Daoy (cell line): Measurements from ENCODE around the gene BPIFB1. TPM values are rescaled to one million over a fixed set of nuclear protein-coding genes. Genes with fewer than 3 reads are reported as not detected.

ENCODE experiments used
- DNase-seq: peaks from one replicate; pipeline ENCODE4 v3.0.0-alpha.2; 2015; ENCODE audit warnings: low read depth
- total RNA-seq: library from RNA; depleted of rRNA; stranded (reverse); fragments of >200 nt; shearing (Covaris generic); gene quantifications from 2 replicates; pipeline ENCODE4 v1.2.3, GENCODE V29; 2014

Gene BPIFB1
- total RNA-seq, 1 experiment from 2014 or later, result not detected

DNA sequence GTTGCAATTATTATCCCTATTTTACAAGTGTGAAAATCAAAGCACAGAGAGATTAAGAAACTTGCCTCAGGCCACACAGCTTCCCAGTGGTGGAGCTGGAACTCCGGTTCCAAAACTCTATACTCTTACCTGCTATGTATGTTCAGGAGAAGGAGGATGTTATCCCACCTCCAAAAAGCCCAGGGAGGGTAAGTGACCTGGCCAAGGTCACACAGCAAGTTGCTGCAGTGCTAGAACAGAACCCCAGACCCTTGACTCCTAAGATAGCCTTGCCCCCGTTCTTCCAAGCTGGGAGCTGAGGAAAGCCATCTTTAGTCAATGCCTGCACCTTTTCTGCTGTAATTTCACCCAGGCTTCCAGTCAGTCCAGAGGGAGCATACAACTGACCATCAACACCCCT is 42.3 kb downstream of the BPIFB1 start:
- no peak for DNase-seq

DNA sequence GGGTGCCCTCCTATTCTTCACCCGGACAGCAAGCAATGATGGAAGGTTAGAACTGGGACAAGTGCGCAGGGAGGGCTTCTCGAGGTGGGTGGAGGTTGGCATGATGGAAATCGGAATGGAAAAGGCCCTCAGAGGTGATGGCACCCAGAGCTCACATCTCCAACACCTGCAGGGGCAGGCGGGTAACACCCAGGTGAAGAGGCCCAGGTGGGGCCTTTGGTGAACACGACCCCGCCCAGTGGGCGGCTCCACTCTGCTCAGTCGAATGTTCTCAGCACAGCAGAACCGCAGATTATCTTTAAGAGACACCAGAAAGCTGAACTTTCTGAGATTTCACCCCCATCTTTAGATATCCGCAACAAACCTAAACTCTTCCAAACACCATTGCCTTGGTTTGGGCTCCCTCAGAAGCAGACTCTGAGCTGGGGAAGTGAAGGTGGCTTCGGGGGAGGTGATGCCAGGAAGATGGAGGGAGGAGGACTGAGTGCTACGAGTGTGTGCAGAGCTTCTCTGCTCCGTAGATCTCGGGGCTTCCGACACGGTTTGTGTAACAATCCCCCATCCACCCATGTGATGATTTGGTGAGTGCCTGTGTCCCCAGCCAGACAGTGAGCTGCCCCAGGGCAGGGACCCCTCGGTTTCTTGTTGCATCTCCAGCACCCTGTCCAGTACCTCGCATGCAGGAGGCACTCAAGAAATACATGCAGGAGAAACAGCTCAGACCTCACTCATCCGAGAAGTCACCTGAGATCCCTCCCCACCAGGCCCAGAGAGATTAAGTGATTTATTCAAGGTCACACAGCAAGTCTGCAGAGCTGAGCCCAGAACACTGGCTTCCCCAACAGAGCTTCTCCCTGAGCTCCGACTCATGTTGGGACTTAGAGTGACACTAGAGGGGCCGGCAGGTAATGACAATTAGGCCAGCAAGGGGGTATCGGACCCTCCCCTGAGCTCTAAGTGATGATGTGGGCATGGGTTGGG is 45.4 kb downstream of the BPIFB1 start:
- DNase-seq, result no peak

DNA sequence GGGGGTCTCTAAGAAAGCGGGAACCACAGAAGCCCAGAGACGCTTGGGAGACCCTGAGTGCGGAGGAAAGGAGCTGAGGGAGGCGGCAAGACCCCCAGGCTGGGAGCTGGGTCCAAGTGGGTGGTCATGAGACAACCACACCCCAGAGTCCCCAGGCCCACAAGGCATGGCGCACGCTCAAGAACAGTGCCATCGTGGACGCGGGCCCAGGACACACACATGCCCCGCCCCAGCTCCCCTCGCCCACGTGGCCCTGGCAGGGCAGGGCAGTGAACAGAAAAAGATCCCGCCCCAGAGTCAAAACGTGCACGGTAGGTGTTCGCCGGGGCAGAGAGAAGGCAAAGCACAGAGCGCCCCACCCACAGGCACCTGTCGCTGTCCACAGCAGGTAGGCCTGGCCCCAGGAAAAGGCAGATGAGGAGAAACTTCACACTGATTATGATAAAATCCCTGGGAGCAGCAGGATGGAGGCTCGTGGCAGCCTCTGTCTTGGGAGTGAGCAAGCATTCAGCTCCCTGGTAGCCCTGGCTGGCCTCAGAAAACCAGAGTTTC is 50.0 kb downstream of the BPIFB1 start:
- DNase-seq, result no peak

- no peak for DNase-seq
Measured at GRCh38 chr20:33333616-33334015, 50.6 kb downstream of the BPIFB1 start.

GRCh38 chr20:33334111-33334510 is 51.1 kb downstream of the BPIFB1 start:
- no peak for DNase-seq

DNA sequence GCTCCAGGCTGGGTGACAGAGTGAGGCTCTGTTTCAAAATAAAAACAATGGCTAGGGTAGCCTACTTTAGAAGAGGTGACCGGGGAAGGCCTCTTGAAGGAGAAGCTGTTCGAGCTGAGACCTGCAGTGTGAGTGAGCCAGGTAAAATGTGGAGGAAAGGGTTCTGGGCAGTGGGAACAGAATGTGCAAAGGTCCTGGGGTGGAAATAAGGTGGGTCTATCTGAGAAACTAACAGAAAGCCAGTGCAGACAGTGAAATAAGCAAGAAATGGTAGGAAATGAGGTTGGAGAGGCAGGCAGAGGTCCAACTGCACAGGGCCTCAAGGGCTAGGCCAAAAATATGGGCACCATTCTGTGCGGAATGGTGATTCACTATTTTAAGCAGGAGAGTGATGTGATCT is 53.4 kb downstream of the BPIFB1 start:
- no peak for DNase-seq

GRCh38 chr20:33337119-33337518 is 54.1 kb downstream of the BPIFB1 start:
- no peak for DNase-seq

- DNase-seq, result no peak
Measured at GRCh38 chr20:33337531-33338165, 54.6 kb downstream of the BPIFB1 start.

DNA sequence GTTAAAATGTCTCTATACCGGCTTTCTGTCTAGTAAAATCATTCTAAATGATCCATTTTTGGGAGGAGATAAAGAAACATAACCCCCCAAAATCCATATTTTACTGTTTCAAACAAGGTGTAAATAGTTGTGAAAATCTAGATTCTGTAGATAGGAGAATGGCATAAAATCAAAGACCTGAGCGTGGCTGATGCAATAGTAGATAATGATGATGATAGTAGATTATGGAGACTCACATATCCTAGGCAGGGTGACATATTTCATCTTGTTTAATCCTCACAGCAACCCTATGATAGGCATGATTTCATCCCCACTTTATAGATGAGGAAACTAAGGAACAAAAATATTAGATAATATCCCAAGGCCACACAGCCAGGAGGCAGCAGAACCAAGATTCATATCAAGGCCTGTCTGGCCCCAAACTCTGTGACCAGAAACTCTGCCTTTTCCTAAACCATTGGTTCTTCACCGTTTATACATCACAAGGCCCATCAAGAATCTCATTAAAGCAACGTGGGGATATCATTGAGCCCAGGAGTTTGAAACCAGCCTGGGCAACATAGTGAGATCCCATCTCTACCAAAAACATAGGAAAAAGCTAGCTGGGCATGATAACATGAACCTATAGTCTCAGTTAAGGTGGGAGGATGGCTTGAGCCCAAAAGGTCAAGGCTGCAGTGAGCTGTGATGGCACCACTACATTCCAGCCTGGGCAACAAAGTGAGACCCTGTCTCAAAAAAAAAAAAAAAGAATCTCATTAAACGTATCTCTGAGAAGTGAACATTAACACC is 55.6 kb downstream of the BPIFB1 start:
- DNase-seq, result no peak

DNA sequence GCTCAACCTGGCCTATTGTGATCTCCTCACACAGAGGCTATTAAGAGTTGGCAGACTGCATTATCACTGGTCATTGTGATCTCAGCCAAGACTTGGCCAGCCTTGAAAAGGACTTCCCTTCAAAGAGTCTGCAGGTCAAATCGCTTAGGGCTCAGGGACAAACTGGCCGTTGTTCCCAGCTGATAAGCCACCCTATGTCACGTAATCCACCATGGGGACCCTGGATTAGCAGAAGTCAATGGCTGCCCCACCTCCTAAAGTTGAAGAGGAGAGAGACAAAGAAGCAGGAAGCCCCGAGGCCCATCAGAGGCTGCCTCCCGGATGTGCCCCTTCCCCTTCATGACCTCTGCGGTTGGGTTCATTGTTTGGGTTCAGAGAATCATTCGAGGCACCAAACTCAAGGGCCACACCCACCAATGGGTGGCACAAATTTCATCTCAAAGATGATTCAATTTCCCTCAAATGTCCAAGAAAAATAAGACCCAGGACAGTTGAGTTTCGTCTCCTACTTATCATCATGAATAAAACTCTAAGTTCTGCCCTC is 56.6 kb downstream of the BPIFB1 start:
- no peak for DNase-seq

DNA sequence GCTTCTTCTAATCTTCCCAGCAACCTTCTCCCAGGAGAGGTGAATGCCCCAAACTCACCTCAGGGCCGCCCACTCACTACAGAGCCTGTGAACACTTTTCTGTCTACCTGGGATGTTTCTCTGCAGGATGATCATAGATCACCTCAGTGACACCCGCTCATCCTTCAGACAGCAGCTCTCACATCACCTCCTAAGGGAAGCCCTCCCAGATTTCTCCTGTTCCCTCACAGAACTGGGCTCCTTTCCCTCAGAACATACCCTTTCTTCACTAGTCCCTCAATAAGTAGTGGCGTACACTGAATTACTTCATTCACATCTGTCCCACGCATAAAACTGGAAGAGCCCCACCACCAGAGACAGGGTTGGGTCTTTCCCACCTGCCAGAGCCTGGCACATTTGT is 60.5 kb downstream of the BPIFB1 start:
- DNase-seq, result no peak

GRCh38 chr20:33345342-33345741 is 62.3 kb downstream of the BPIFB1 start:
- DNase-seq, result no peak

DNA sequence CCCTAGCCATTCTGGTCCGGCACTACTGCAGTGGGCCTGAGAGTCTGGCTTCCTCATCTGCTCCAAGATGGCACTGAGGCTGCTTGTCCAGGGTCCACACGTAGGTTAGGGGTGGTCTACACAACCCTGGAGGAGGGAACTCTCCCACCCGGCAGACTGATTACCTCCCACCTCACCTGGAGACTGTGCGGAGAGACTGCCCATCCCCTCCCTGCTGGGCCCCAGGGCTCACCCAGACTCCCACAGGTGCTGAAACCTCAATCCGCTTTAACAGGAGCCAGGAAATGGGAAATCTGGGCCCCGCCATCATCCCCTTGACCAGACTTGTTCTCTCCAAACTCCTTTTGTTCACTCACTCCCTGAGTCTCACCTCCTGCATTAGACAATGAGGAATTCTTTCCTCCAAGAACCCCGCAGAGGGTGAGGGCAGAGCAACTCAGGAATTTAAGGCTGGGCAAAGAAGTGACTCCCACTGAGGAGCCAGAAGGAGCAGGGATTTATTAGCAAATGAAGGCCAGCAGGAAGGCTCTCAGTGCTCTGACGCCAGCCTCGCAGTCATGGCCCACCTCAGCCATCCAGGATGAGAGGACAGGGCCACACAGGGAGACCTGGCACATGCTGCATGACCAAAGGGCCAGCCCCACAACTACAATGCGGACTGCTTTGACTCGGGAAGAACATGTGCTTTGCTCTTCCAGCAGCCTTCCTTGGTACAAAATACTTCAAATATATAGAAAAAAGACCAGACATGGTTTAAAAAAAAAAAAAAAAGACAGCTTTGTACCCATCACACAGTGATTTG is 65.3 kb downstream of the BPIFB1 start:
- no peak for DNase-seq

DNA sequence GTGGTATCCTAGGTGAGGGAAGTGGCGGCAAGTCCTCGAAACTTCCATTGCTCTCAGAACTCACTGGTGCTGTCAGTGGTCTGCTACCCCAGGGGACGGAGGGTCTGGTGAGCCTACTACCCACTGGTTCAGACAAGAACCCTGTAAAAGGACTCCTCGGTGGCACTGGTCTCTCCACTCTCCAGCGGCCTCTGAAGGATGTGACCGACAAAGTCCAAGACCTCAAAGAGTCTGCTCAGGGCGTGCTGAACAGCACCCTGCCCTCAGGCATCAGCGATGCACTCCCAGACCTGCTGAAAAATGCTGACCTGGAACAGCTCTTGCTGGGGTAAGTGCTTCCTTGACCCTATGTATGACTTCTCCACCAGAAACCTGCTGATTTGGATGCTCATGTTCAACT is 66.5 kb downstream of the BPIFB1 start:
- no peak for DNase-seq

DNA sequence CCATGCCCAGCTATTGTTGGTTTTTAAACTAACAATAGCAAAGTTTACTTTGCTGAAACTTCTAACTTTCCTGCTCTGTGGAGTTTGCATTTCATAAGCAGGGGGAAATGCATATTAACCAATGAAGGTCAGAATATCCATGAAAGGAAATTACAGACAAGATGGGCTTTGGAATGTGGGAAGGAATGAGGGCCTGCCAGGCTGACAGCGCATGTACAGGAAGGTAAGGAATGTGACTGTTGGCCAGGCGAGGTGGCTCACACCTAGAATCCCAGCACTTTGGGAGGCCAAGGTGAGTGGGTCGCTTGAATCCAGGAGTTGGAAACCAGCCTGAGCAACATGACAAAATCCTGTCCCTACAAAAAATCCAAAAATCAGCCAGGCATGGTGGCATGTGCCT is 68.7 kb downstream of the BPIFB1 start:
- DNase-seq, result no peak

GRCh38 chr20:33352258-33353012 is 69.4 kb downstream of the BPIFB1 start:
- DNase-seq, result no peak

- no peak for DNase-seq
Measured at GRCh38 chr20:33353013-33353402, 70.0 kb downstream of the BPIFB1 start.
